ENCODE data around the gene TMEM81. TPM values are rescaled to one million over a fixed set of nuclear protein-coding genes. Genes with fewer than 3 reads are reported as not detected.

Gene TMEM81
- total RNA-seq, 1 donor from 2014 or later: not detected

- Histone ChIP-seq H3K4me1 (no peaks in the 10 kb centered on the region), H3K9me3 (no peaks in the 10 kb centered on the region), H3K27ac (no peak overlapping the region), H3K36me3 (no peaks in the 10 kb centered on the region), H3K4me3 (no peak overlapping the region), H3K27me3 (no peaks in the 10 kb centered on the region)
- intact Hi-C loops (cut with DNase I): no loop called here
- no peak for TF ChIP-seq CTCF (IDR thresholded peaks at IDR 0.05)
- no peak for DNase-seq (ENCODE audit: low spot score in 2 of 2)
These were observed 46.7 kb downstream of the TMEM81 start for GRCh38 chr1:205037539-205037938.

Other genes starting within 250 kb of the TMEM81 start
- 44.0 TPM for gene NFASC, start 213.6 kb downstream of the TMEM81 start, total RNA-seq
- gene CNTN2, start 41.2 kb downstream of the TMEM81 start, total RNA-seq: 0.32 TPM
- 7.2 TPM for gene RBBP5, start 37.5 kb upstream of the TMEM81 start, total RNA-seq
- gene DSTYK, start 127.2 kb upstream of the TMEM81 start, total RNA-seq: 8.1 TPM
- gene TMCC2, start 143.5 kb upstream of the TMEM81 start, total RNA-seq: 5.2 TPM
- 0.85 TPM for gene NUAK2, start 237.3 kb upstream of the TMEM81 start, total RNA-seq

Measured in ascending aorta (tissue), 2 donors.